Upper lobe of left lung (tissue), 6 donors: Measurements from ENCODE around the gene PRR23A. TPM values are rescaled to one million over a fixed set of nuclear protein-coding genes. Genes with fewer than 3 reads are reported as not detected.
A peak's percentile ranks its signal among the peaks of the same experiment; 100 is the strongest.

Experiments
- ATAC-seq, 2 donors: fragments of 200-7000 bp; cut with Tn5 transposase; one replicate each; pipeline ENCODE4 v1.9.1; 2022; ENCODE audit warnings: mild to moderate bottlenecking in 2 of 2, moderate library complexity in 2 of 2; ENCODE audit not compliant: low FRiP score in 2 of 2
- DNase-seq, 2 donors: peaks; one replicate each; pipeline ENCODE4 v3.0.0-alpha.2; 2019 to 2020
- H3K27ac ChIP-seq, 4 donors: fragments of 200-600 bp; sonication (generic); one replicate each; pipeline ENCODE4 v1.5.1; 2016 to 2019
- H3K27me3 ChIP-seq, 4 donors: fragments of 200-600 bp; sonication (generic); one replicate each; pipeline ENCODE4 v1.5.1; 2017 to 2019
- H3K36me3 ChIP-seq, 4 donors: fragments of 200-600 bp; sonication (generic); one replicate each; pipeline ENCODE4 v1.5.1; 2016 to 2019
- H3K4me1 ChIP-seq, 4 donors: fragments of 200-600 bp; sonication (generic); one replicate each; pipeline ENCODE4 v1.5.1; 2018 to 2019
- H3K4me3 ChIP-seq, 4 donors: fragments of 200-600 bp; sonication (generic); one replicate each; pipeline ENCODE4 v1.5.1; 2017 to 2019; ENCODE audit warnings: mild to moderate bottlenecking in 2 of 4, moderate library complexity in 1 of 4
- H3K9me3 ChIP-seq, 4 donors: fragments of 200-600 bp; sonication (generic); one replicate each; pipeline ENCODE4 v1.5.1; 2018 to 2019
- EP300 ChIP-seq, 4 donors: sonication (generic); formaldehyde crosslinking; IDR thresholded peaks; one replicate each; pipeline ENCODE4 v1.5.1; 2017; ENCODE audit warnings: antibody characterized with exemption in 4 of 4, control low read depth in 2 of 4
- POLR2A ChIP-seq, 4 donors: fragments of 450-650 bp; IDR thresholded peaks; one replicate each; pipeline ENCODE4 v1.5.1; 2016 to 2017; ENCODE audit warnings: antibody characterized with exemption in 4 of 4, mild to moderate bottlenecking in 2 of 4
- POLR2AphosphoS5 ChIP-seq, 2 donors: sonication (generic); formaldehyde crosslinking; IDR thresholded peaks; one replicate each; pipeline ENCODE4 v1.5.1; 2017; ENCODE audit warnings: antibody characterized with exemption in 2 of 2
- WGBS, 2 donors: methylation state at CpG; one replicate each; pipeline ENCODE4 v1.1.5; 2017 to 2018; 5-methylcytosine and 5-hydroxymethylcytosine counted together
- total RNA-seq, 6 donors: library from RNA; depleted of rRNA in 4 of 6; stranded (reverse); fragments of >200 nt in 4 of 6; gene quantifications; one replicate each; pipeline versions ENCODE4 v1.1.0 to v1.2.1, GENCODE V29; 2016 to 2021
- TF ChIP-seq, protein P1 (sequence below), 6 experiments: fragments of 450-650 bp in 4 of 6; fragments of 200-600 bp in 2 of 6; sonication (generic) in 2 of 6; IDR thresholded peaks; one replicate each; pipeline ENCODE4 v1.5.1; 2016 to 2019; ENCODE audit warnings: antibody characterized with exemption in 6 of 6
- donor health status: DM: no; HTN: no; CAD: no; lungs with moderate emphysema.
- donor health status: DM: no; HTN: yes; CAD: no; lungs with severe emphysema.

PRR23A gene
- total RNA-seq, 6 donors from 2014 or later = not detected

DNA sequence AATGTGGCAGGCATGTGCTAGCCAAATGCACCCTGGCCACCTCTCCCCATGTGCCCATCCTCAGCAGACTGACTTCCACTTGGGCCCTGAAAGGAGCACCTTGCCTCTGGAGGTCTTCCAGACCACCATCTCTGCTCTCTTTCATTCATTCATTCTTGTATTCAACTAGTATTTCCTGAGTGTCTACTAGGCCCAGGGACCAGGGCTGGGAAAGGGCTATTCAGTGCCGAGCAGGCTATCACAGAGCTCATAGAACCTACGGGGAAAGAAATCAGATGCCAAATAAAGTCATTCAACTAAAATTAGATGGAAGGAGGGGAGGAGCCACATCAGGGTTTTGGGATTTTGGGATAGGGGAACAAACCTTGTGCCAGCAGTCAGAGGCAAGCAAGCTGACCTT is 18.9 kb downstream of the PRR23A start:
- Histone ChIP-seq H3K27me3 (no peaks in the 10 kb centered on the region), H3K36me3 (no peaks in the 10 kb centered on the region), H3K4me3 (no peak overlapping the region), H3K9me3 (no peaks in the 10 kb centered on the region), H3K4me1 (no peaks in the 10 kb centered on the region), H3K27ac (no peak overlapping the region)
- ATAC-seq (no peak), DNase-seq (no peak)
- TF ChIP-seq, protein P1, sequence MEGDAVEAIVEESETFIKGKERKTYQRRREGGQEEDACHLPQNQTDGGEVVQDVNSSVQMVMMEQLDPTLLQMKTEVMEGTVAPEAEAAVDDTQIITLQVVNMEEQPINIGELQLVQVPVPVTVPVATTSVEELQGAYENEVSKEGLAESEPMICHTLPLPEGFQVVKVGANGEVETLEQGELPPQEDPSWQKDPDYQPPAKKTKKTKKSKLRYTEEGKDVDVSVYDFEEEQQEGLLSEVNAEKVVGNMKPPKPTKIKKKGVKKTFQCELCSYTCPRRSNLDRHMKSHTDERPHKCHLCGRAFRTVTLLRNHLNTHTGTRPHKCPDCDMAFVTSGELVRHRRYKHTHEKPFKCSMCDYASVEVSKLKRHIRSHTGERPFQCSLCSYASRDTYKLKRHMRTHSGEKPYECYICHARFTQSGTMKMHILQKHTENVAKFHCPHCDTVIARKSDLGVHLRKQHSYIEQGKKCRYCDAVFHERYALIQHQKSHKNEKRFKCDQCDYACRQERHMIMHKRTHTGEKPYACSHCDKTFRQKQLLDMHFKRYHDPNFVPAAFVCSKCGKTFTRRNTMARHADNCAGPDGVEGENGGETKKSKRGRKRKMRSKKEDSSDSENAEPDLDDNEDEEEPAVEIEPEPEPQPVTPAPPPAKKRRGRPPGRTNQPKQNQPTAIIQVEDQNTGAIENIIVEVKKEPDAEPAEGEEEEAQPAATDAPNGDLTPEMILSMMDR (IDR thresholded peaks at IDR 0.05) = no peak
- TF ChIP-seq POLR2AphosphoS5 (IDR thresholded peaks at IDR 0.05) (no peak), POLR2A (IDR thresholded peaks at IDR 0.05) (no peak), EP300 (IDR thresholded peaks at IDR 0.05) (no peak)
- 92 to 93% methylated on average over 2 of the region's 2 CpGs for WGBS, 2 donors

DNA sequence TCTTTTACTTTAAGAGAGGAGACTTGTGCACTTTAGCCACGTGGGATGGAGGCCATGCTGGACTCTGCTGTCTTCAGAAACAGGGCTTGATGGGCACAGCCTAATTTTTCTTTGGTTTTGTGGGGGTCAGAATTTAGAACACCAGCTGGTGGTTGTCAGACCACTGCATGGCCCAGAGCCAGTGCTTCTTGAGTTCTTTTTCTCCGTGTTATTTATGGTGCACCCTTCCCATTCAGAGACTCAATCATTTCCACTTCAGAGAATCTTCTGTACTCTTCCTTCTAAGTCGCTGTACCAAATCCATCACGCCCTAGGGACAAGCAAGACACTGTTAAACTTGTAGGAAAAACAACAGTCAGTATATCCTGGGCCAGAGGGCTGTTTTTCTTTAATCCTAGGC is 20.1 kb downstream of the PRR23A start:
- no peaks in the 10 kb centered on the region for H3K36me3 ChIP-seq
- H3K27me3 ChIP-seq = no peaks in the 10 kb centered on the region
- TF ChIP-seq, protein P1 (IDR thresholded peaks at IDR 0.05) = no peak
- TF ChIP-seq POLR2A (IDR thresholded peaks at IDR 0.05) (no peak), POLR2AphosphoS5 (IDR thresholded peaks at IDR 0.05) (no peak), EP300 (IDR thresholded peaks at IDR 0.05) (no peak)
- WGBS, 2 donors = 60 to 61% methylated on average over 4 of the region's 4 CpGs
- ATAC-seq (no peak), DNase-seq (no peak)
- no peak overlapping the region for H3K27ac ChIP-seq
- H3K4me1 ChIP-seq = no peaks in the 10 kb centered on the region
- no peaks in the 10 kb centered on the region for H3K9me3 ChIP-seq
- no peak overlapping the region for H3K4me3 ChIP-seq

DNA sequence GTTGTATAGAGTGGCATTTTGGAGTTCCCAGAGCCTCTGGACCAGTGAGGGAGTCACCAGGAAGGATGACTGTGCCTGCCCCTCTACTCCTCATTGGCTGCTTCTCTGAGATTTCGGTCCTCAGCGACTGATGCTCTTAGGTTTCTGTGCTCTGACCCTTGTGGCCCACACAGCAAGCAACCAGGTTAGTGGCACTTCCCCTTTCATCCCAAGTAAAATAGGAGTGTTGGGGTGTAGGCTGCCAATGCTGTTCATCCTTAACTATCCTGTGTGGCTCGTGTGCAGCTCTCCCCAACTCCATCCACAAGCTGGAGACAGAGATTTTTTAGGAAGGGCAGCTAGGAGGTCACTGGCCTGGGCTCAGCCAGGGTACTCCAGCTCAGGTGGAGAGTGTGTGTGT is 21.3 kb downstream of the PRR23A start:
- H3K9me3 ChIP-seq = no peaks in the 10 kb centered on the region
- no peak for DNase-seq
- H3K27me3 ChIP-seq = no peaks in the 10 kb centered on the region
- H3K4me3 ChIP-seq = no peak overlapping the region
- H3K27ac ChIP-seq = no peak overlapping the region
- TF ChIP-seq EP300 (IDR thresholded peaks at IDR 0.05) (no peak), POLR2A (IDR thresholded peaks at IDR 0.05) (no peak), POLR2AphosphoS5 (IDR thresholded peaks at IDR 0.05) (no peak)
- TF ChIP-seq, protein P1 (IDR thresholded peaks at IDR 0.05) = no peak
- H3K36me3 ChIP-seq = no peaks in the 10 kb centered on the region
- 43 to 59% methylated on average over 2 to 3 of the region's 3 CpGs for WGBS, 2 donors
- no peak for ATAC-seq
- no peaks in the 10 kb centered on the region for H3K4me1 ChIP-seq

DNA sequence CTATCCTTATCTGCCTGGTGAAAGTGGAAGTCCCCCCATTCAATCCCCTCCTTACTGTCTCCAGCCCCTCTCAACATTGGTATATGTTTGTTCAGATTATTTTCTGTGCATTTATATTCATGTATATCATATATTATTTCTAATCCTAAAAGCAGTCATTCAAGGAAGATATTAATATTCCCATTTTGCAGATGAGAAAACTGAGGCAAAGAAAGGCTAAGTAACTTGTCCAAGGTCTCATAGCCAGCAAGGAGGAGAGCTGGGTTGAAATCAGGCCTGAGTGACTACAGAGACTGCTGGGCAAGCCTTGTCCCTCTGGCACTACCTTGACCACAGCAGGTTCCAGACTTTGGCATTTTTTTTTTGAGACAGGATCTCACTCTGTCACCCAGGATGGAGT is 30.0 kb downstream of the PRR23A start:
- DNase-seq (no peak), ATAC-seq (no peak)
- no peak overlapping the region for H3K4me3 ChIP-seq
- H3K9me3 ChIP-seq = no peaks in the 10 kb centered on the region
- no peaks in the 10 kb centered on the region for H3K36me3 ChIP-seq
- no peak overlapping the region for H3K27ac ChIP-seq
- no peaks in the 10 kb centered on the region for H3K4me1 ChIP-seq
- H3K27me3 ChIP-seq = no peaks in the 10 kb centered on the region
- TF ChIP-seq, protein P1 (IDR thresholded peaks at IDR 0.05) = no peak
- TF ChIP-seq POLR2AphosphoS5 (IDR thresholded peaks at IDR 0.05) (no peak), POLR2A (IDR thresholded peaks at IDR 0.05) (no peak), EP300 (IDR thresholded peaks at IDR 0.05) (no peak)

DNA sequence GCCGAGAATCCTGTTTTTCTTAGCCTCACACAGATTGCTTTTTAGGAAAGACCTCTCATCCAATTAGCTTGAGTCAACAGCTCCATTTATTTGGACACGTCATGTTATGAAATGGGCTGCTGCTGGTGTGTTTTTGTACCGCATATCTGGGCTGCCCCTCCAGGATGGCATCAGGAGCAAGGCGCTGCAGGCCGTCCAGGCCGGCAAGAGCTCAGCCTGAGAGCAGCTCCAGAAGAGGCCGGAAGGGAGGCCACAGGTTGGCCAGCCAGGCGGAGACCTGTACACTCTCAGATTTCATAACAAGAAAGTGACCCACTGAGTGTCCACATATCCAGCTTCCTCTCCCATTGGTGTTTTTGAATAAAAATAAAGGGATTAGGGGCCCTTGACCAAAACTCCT is 30.7 kb downstream of the PRR23A start:
- H3K4me3 ChIP-seq = no peak overlapping the region
- DNase-seq = peak in 1 of 2 donors; percentile 65
- no peaks in the 10 kb centered on the region for H3K9me3 ChIP-seq
- no peak for ATAC-seq
- no peaks in the 10 kb centered on the region for H3K36me3 ChIP-seq
- WGBS, 2 donors = 88 to 94% methylated on average over 8 of the region's 8 CpGs
- H3K4me1 ChIP-seq = no peaks in the 10 kb centered on the region
- TF ChIP-seq EP300 (IDR thresholded peaks at IDR 0.05) = no peak
- TF ChIP-seq, protein P1 (IDR thresholded peaks at IDR 0.05) = no peak
- no peak for TF ChIP-seq POLR2AphosphoS5 (IDR thresholded peaks at IDR 0.05)
- no peak for TF ChIP-seq POLR2A (IDR thresholded peaks at IDR 0.05)
- no peaks in the 10 kb centered on the region for H3K27me3 ChIP-seq
- H3K27ac ChIP-seq = no peak overlapping the region
